Measurements from ENCODE around the gene IL25. TPM values are rescaled to one million over a fixed set of nuclear protein-coding genes. Genes with fewer than 3 reads are reported as not detected.

The IL25 gene
- total and polyA plus RNA-seq, 2 of the 13 experiments (the other 11 are each of a cell fraction or from before 2014, with no cell fraction given): not detected

GRCh38 chr14:23402296-23403138, 29.9 kb downstream of the IL25 start (continued):
- no peak for TF ChIP-seq ZNF275 (CRISPR knock-in tag; IDR thresholded peaks at IDR 0.05; ENCODE audit: borderline replicate concordance)
- no peak for TF ChIP-seq ZNF234 (CRISPR knock-in tag; conservative IDR thresholded peaks at IDR 0.05)
- 0 out of 2 replicates have a peak, but pooled peaks have one; percentile 30 for TF ChIP-seq ZNF780A (CRISPR knock-in tag; IDR thresholded peaks at IDR 0.05)
- TF ChIP-seq DZIP1 (CRISPR knock-in tag; IDR thresholded peaks at IDR 0.05): peak; percentile 79; the same call in 1 of the 2 replicates
- no peak for TF ChIP-seq UBTF (CRISPR knock-in tag; IDR thresholded peaks at IDR 0.05)
- 0 out of 2 replicates have a peak, but pooled peaks have one; percentile 43 for TF ChIP-seq ZNF446 (CRISPR knock-in tag; IDR thresholded peaks at IDR 0.05)
- TF ChIP-seq ZNF280B (CRISPR knock-in tag; IDR thresholded peaks at IDR 0.05; ENCODE audit: borderline replicate concordance): peak; percentile 68; the same call in 1 of the 2 replicates
- no peak for TF ChIP-seq ZSCAN29 (CRISPR knock-in tag; conservative IDR thresholded peaks at IDR 0.05)
- no peak for TF ChIP-seq PHF20 (CRISPR knock-in tag; IDR thresholded peaks at IDR 0.05)

Measured in HepG2 (cell line).